Liver (tissue), 9 donors: Measurements from ENCODE around the gene METAP2. TPM values are rescaled to one million over a fixed set of nuclear protein-coding genes. Genes with fewer than 3 reads are reported as not detected.

Experiments used
- DNase-seq: peaks from one replicate; pipeline ENCODE4 v3.0.0-alpha.2; 2017; ENCODE audit warnings: low spot score
- H3K27ac ChIP-seq, 2 donors: one replicate each; pipeline ENCODE4 v1.7.0; 2013; ENCODE audit warnings: inconsistent platforms in 2 of 2, low read length in 2 of 2, control low read depth in 1 of 2, low read depth in 1 of 2, mild to moderate bottlenecking in 1 of 2
- H3K27me3 ChIP-seq, 4 donors: one replicate each; pipeline versions ENCODE4 v1.6.1 to v1.7.0; 2013; ENCODE audit warnings: low read length in 3 of 4, inconsistent platforms in 1 of 4, mild to moderate bottlenecking in 1 of 4, moderate library complexity in 1 of 4; ENCODE audit not compliant: control insufficient read depth in 4 of 4, insufficient read depth in 4 of 4
- H3K36me3 ChIP-seq, 4 donors: one replicate each; pipeline versions ENCODE4 v1.6.1 to v1.7.0; 2013; ENCODE audit warnings: low read length in 3 of 4, mild to moderate bottlenecking in 3 of 4, low read depth in 1 of 4, moderate library complexity in 1 of 4; ENCODE audit not compliant: control insufficient read depth in 4 of 4, insufficient read depth in 3 of 4
- H3K4me1 ChIP-seq, 4 donors: one replicate each; pipeline versions ENCODE4 v1.6.1 to v1.7.0; 2013; ENCODE audit warnings: low read length in 3 of 4, mild to moderate bottlenecking in 3 of 4, moderate library complexity in 1 of 4; ENCODE audit not compliant: control insufficient read depth in 4 of 4, insufficient read depth in 4 of 4
- H3K4me3 ChIP-seq, 3 donors: one replicate each; pipeline versions ENCODE4 v1.6.1 to v1.7.0; 2013; ENCODE audit warnings: low read length in 3 of 3, control low read depth in 1 of 3, low read depth in 1 of 3, mild to moderate bottlenecking in 1 of 3
- H3K9ac ChIP-seq, 2 donors: one replicate each; pipeline ENCODE4 v1.7.0; 2013; ENCODE audit warnings: low read length in 2 of 2, mild to moderate bottlenecking in 2 of 2, moderate library complexity in 2 of 2, control low read depth in 1 of 2, low read depth in 1 of 2
- H3K9me3 ChIP-seq, 4 donors: one replicate each; pipeline versions ENCODE4 v1.6.1 to v1.7.0; 2013; ENCODE audit warnings: low read length in 3 of 4; ENCODE audit not compliant: control insufficient read depth in 4 of 4
- CTCF ChIP-seq: fragments of 150-350 bp; IDR thresholded peaks from 2 replicates; pipeline ENCODE4 v1.5.1; 2017; ENCODE audit warnings: improper control_type of control experiment, low read depth, low read length; ENCODE audit not compliant: missing input control
- EGR1 ChIP-seq, 2 donors: IDR thresholded peaks; 2 replicates each; pipeline ENCODE4 v1.6.1; 2016 to 2018; ENCODE audit warnings: antibody characterized with exemption in 2 of 2, low read depth in 2 of 2
- FOXA1 ChIP-seq: IDR thresholded peaks from 2 replicates; pipeline ENCODE4 v1.6.1; 2016; ENCODE audit warnings: antibody characterized with exemption
- FOXA2 ChIP-seq: IDR thresholded peaks from 2 replicates; pipeline ENCODE4 v1.6.1; 2016; ENCODE audit warnings: antibody characterized with exemption
- GABPA ChIP-seq, 2 donors: IDR thresholded peaks in 1 of 2; conservative IDR thresholded peaks in 1 of 2; 2 replicates each; pipeline ENCODE4 v1.6.1; 2016; ENCODE audit warnings: antibody characterized with exemption in 2 of 2, mild to moderate bottlenecking in 1 of 2, moderate library complexity in 1 of 2
- HNF4A ChIP-seq, 2 donors: conservative IDR thresholded peaks; 2 replicates each; pipeline ENCODE4 v1.6.1; 2016; ENCODE audit warnings: antibody characterized with exemption in 2 of 2, mild to moderate bottlenecking in 2 of 2
- HNF4G ChIP-seq: IDR thresholded peaks from 2 replicates; pipeline ENCODE4 v1.6.1; 2016; ENCODE audit warnings: antibody characterized with exemption
- JUND ChIP-seq, 2 donors: IDR thresholded peaks; 2 replicates each; pipeline ENCODE4 v1.6.1; 2016; ENCODE audit warnings: antibody characterized with exemption in 2 of 2
- NR2F2 ChIP-seq: IDR thresholded peaks from 2 replicates; pipeline ENCODE4 v1.6.1; 2016; ENCODE audit warnings: antibody characterized with exemption
- RAD21 ChIP-seq, 2 donors: IDR thresholded peaks; 2 replicates each; pipeline ENCODE4 v1.6.1; 2016; ENCODE audit warnings: antibody characterized with exemption in 2 of 2, mild to moderate bottlenecking in 2 of 2
- SP1 ChIP-seq: IDR thresholded peaks from 2 replicates; pipeline ENCODE4 v1.6.1; 2018; ENCODE audit warnings: antibody characterized with exemption, mild to moderate bottlenecking
- TAF1 ChIP-seq: conservative IDR thresholded peaks from 2 replicates; pipeline ENCODE4 v1.6.1; 2016; ENCODE audit warnings: antibody characterized with exemption, mild to moderate bottlenecking
- YY1 ChIP-seq: IDR thresholded peaks from 2 replicates; pipeline ENCODE4 v1.6.1; 2016; ENCODE audit warnings: antibody characterized with exemption, mild to moderate bottlenecking
- ZBTB33 ChIP-seq: IDR thresholded peaks from 2 replicates; pipeline ENCODE4 v1.6.1; 2016; ENCODE audit warnings: antibody characterized with exemption
- WGBS: extraction: QIAGEN DNeasy Blood & Tissue Kit; methylation state at CpG from one replicate; pipeline ENCODE4 v1.1.7; 2013; 5-methylcytosine and 5-hydroxymethylcytosine counted together
- polyA plus RNA-seq, 2 donors: library from polyadenylated mRNA; stranded (reverse) in 1 of 2; unstranded in 1 of 2; fragments of 200-250 nt in 1 of 2; fragments of >200 nt in 1 of 2; fragmentation: Nextera tagmentation in 1 of 2; extraction: Ambion mirVana in 1 of 2; gene quantifications; one replicate each; pipeline versions ENCODE4 v1.2.1 to v1.2.3, GENCODE V29; 2013 to 2015
- total RNA-seq, 2 donors: library from RNA; depleted of rRNA; stranded (reverse); fragments of >200 nt; gene quantifications; one replicate each; pipeline ENCODE4 v1.2.3, GENCODE V29; 2014
- TF ChIP-seq, protein P1 (sequence below): IDR thresholded peaks from 2 replicates; pipeline ENCODE4 v1.6.1; 2016; ENCODE audit warnings: antibody characterized with exemption, mild to moderate bottlenecking
- TF ChIP-seq, protein P2 (sequence below): IDR thresholded peaks from 2 replicates; pipeline ENCODE4 v1.6.1; 2016; ENCODE audit warnings: antibody characterized with exemption
- donor health status: healthy.
- donor health status: healthy.
- donor health status: healthy.
- donor health status: healthy.
- donor health status: healthy.

The METAP2 gene
- total and polyA plus RNA-seq, 4 donors = 31.2 to 45.7 (median 35.7) TPM

DNA sequence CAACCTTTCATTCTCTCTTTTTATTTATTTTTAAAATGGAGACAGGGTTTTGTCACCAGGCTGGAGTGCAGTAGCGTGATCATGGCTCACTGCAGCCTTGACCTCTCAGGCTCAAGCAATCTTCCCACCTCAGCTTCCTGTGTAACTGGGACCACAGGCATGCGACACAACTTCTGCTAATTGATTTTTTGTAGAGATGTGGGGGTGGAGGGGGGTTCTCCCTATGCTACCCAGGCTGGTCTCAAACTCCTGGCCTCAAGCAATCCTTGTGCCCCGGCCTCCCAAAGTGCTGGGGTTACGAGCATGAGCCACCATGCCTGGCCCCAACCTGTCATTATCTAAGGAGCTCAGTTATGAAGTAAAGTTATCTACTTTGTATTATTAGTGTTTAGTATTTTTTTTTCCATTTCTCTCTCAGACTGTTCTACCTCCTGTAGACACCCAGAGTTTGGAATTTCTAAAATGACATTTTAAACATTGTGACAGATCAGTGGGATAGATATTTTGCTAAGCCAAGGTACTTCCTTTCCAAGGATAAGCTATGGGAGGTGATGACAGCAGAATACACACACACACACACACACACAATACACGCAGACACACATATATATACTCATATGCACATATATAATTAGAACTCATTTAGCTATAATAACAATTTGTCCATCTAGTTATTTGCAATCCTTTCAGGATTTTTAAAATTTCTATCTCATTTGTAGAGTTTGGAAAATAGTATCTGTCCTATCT is 79.4 kb downstream of the METAP2 start:
- TF ChIP-seq GABPA (IDR thresholded peaks at IDR 0.05 in 1 of 2, conservative IDR thresholded peaks at IDR 0.05 in 1 of 2) = no peak
- TF ChIP-seq TAF1 = no peak
- TF ChIP-seq EGR1 (IDR thresholded peaks at IDR 0.05; ENCODE audit: low read depth in 2 of 2) = no peak
- TF ChIP-seq, protein P1, sequence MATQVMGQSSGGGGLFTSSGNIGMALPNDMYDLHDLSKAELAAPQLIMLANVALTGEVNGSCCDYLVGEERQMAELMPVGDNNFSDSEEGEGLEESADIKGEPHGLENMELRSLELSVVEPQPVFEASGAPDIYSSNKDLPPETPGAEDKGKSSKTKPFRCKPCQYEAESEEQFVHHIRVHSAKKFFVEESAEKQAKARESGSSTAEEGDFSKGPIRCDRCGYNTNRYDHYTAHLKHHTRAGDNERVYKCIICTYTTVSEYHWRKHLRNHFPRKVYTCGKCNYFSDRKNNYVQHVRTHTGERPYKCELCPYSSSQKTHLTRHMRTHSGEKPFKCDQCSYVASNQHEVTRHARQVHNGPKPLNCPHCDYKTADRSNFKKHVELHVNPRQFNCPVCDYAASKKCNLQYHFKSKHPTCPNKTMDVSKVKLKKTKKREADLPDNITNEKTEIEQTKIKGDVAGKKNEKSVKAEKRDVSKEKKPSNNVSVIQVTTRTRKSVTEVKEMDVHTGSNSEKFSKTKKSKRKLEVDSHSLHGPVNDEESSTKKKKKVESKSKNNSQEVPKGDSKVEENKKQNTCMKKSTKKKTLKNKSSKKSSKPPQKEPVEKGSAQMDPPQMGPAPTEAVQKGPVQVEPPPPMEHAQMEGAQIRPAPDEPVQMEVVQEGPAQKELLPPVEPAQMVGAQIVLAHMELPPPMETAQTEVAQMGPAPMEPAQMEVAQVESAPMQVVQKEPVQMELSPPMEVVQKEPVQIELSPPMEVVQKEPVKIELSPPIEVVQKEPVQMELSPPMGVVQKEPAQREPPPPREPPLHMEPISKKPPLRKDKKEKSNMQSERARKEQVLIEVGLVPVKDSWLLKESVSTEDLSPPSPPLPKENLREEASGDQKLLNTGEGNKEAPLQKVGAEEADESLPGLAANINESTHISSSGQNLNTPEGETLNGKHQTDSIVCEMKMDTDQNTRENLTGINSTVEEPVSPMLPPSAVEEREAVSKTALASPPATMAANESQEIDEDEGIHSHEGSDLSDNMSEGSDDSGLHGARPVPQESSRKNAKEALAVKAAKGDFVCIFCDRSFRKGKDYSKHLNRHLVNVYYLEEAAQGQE = no peak
- TF ChIP-seq, protein P2, sequence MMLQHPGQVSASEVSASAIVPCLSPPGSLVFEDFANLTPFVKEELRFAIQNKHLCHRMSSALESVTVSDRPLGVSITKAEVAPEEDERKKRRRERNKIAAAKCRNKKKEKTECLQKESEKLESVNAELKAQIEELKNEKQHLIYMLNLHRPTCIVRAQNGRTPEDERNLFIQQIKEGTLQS = no peak
- TF ChIP-seq HNF4A (conservative IDR thresholded peaks at IDR 0.05) = no peak
- TF ChIP-seq SP1 = no peak
- TF ChIP-seq FOXA1 = no peak
- no peak for TF ChIP-seq ZBTB33
- TF ChIP-seq JUND (IDR thresholded peaks at IDR 0.05) = no peak
- no peak for TF ChIP-seq YY1
- TF ChIP-seq RAD21 (IDR thresholded peaks at IDR 0.05) = no peak
- no peak for TF ChIP-seq NR2F2
- no peak for TF ChIP-seq HNF4G
- no peak for TF ChIP-seq CTCF
- TF ChIP-seq FOXA2 = no peak

More for the DNA sequence above, 79.4 kb downstream of the METAP2 start:
- WGBS = 89% methylated on average over 5 of the region's 5 CpGs
- DNase-seq = no peak
- Histone ChIP-seq H3K27ac (no peak overlapping the region), H3K9ac (no peak overlapping the region), H3K4me1 (peaks cover 0 to 3% (median under 1%) of the 10 kb centered on the region in 4 donors), H3K27me3 (peaks cover 0 to 5% (median 2%) of the 10 kb centered on the region in 4 donors), H3K9me3 (peaks cover 0 to 7% (median 4%) of the 10 kb centered on the region in 4 donors), H3K4me3 (no peak overlapping the region), H3K36me3 (no peaks in the 10 kb centered on the region)
